ENCODE results near the gene NBL1.

NBL1 gene

GRCh38 chr1:19676438-19676922 lies 32.4 kb downstream of the NBL1 start:
- no peak for DNase-seq

GRCh38 chr1:19678493-19678892 lies 34.4 kb downstream of the NBL1 start:
- DNase-seq: no peak

- DNase-seq: no peak
Measured at GRCh38 chr1:19678931-19679453, 34.9 kb downstream of the NBL1 start.

GRCh38 chr1:19679691-19680090 lies 35.6 kb downstream of the NBL1 start:
- DNase-seq: no peak

GRCh38 chr1:19680644-19681043 lies 36.5 kb downstream of the NBL1 start:
- DNase-seq: no peak

- DNase-seq: no peak
Measured at GRCh38 chr1:19682257-19682656, 38.1 kb downstream of the NBL1 start.

GRCh38 chr1:19682901-19683300 lies 38.8 kb downstream of the NBL1 start:
- DNase-seq: no peak

GRCh38 chr1:19683351-19683750 lies 39.2 kb downstream of the NBL1 start:
- DNase-seq: no peak

GRCh38 chr1:19684677-19685076 lies 40.6 kb downstream of the NBL1 start:
- DNase-seq: no peak

GRCh38 chr1:19685994-19686393 lies 41.9 kb downstream of the NBL1 start:
- DNase-seq: no peak

- DNase-seq: no peak
Measured at GRCh38 chr1:19687414-19687813, 43.3 kb downstream of the NBL1 start.

GRCh38 chr1:19688041-19688842 lies 44.1 kb downstream of the NBL1 start:
- DNase-seq: peak; percentile 24

GRCh38 chr1:19689085-19689757 lies 45.1 kb downstream of the NBL1 start:
- no peak for DNase-seq

- no peak for DNase-seq
Measured at GRCh38 chr1:19689856-19690255, 45.7 kb downstream of the NBL1 start.

- no peak for DNase-seq
Measured at GRCh38 chr1:19690342-19690741, 46.2 kb downstream of the NBL1 start.

- DNase-seq: no peak
Measured at GRCh38 chr1:19694298-19694697, 50.2 kb downstream of the NBL1 start.

- DNase-seq: no peak
Measured at GRCh38 chr1:19695772-19696171, 51.7 kb downstream of the NBL1 start.

GRCh38 chr1:19696820-19697219 lies 52.7 kb downstream of the NBL1 start:
- no peak for DNase-seq

GRCh38 chr1:19698181-19698580 lies 54.1 kb downstream of the NBL1 start:
- no peak for DNase-seq

- DNase-seq: no peak
Measured at GRCh38 chr1:19700079-19700777, 56.1 kb downstream of the NBL1 start.

- no peak for DNase-seq
Measured at GRCh38 chr1:19703280-19703679, 59.2 kb downstream of the NBL1 start.

GRCh38 chr1:19704247-19705113 lies 60.4 kb downstream of the NBL1 start:
- DNase-seq: peak; percentile 47
